Measurements from ENCODE around the gene WDR27.

The WDR27 gene

GRCh38 chr6:169424821-169425240 lies 277.0 kb downstream of the WDR27 start:
- Histone ChIP-seq H3F3A (ENCODE audit: insufficient read depth) (no peaks in the 10 kb centered on the region), H3K27ac (ENCODE audit: low read depth, low read length) (no peak overlapping the region), H2AFZ (ENCODE audit: low read depth, low read length, severe bottlenecking) (no peak overlapping the region), H3K9ac (ENCODE audit: low read length) (no peak overlapping the region), H3K4me3 (ENCODE audit: insufficient read depth, low read length, poor library complexity, severe bottlenecking) (no peak overlapping the region), H4K20me1 (ENCODE audit: low read depth, low read length) (no peaks in the 10 kb centered on the region), H3K9me3 (ENCODE audit: insufficient read depth, low read length) (no peaks in the 10 kb centered on the region), H3K4me2 (ENCODE audit: low read depth, low read length, poor library complexity, severe bottlenecking) (no peak overlapping the region), H3K9me2 (replicated peaks; ENCODE audit: insufficient read depth, low read length) (no peaks in the 10 kb centered on the region), H3K36me3 (ENCODE audit: low read length) (no peaks in the 10 kb centered on the region), H3K79me2 (ENCODE audit: insufficient read depth, low read length) (no peaks in the 10 kb centered on the region), H3K27me3 (ENCODE audit: low read length) (no peaks in the 10 kb centered on the region)
- TF ChIP-seq EZH2phosphoT487 (conservative IDR thresholded peaks at IDR 0.05; ENCODE audit: low read length) (no peak), CTCF (IDR thresholded peaks at IDR 0.05; ENCODE audit: insufficient read depth, low read length, poor library complexity, severe bottlenecking) (no peak)

- no peaks in the 10 kb centered on the region for H3K36me3 ChIP-seq (ENCODE audit: low read length)
- no peak overlapping the region for H3K4me3 ChIP-seq (ENCODE audit: insufficient read depth, low read length, poor library complexity, severe bottlenecking)
- no peaks in the 10 kb centered on the region for H3F3A ChIP-seq (ENCODE audit: insufficient read depth)
- no peak overlapping the region for H3K27ac ChIP-seq (ENCODE audit: low read depth, low read length)
- H3K79me2 ChIP-seq (ENCODE audit: insufficient read depth, low read length): no peaks in the 10 kb centered on the region
- no peak for TF ChIP-seq EZH2phosphoT487 (conservative IDR thresholded peaks at IDR 0.05; ENCODE audit: low read length)
- TF ChIP-seq CTCF (IDR thresholded peaks at IDR 0.05; ENCODE audit: insufficient read depth, low read length, poor library complexity, severe bottlenecking): no peak
- no peak overlapping the region for H3K9ac ChIP-seq (ENCODE audit: low read length)
- H3K9me3 ChIP-seq (ENCODE audit: insufficient read depth, low read length): no peaks in the 10 kb centered on the region
- no peak overlapping the region for H2AFZ ChIP-seq (ENCODE audit: low read depth, low read length, severe bottlenecking)
- H3K4me2 ChIP-seq (ENCODE audit: low read depth, low read length, poor library complexity, severe bottlenecking): no peak overlapping the region
- H3K27me3 ChIP-seq (ENCODE audit: low read length): no peaks in the 10 kb centered on the region
- H4K20me1 ChIP-seq (ENCODE audit: low read depth, low read length): no peaks in the 10 kb centered on the region
- no peaks in the 10 kb centered on the region for H3K9me2 ChIP-seq (replicated peaks; ENCODE audit: insufficient read depth, low read length)
Observed at GRCh38 chr6:169424149-169424804, 277.6 kb downstream of the WDR27 start.

GRCh38 chr6:169421586-169422264 lies 280.1 kb downstream of the WDR27 start:
- Histone ChIP-seq H2AFZ (ENCODE audit: low read depth, low read length, severe bottlenecking) (no peak overlapping the region), H3K27ac (ENCODE audit: low read depth, low read length) (no peak overlapping the region), H3K4me3 (ENCODE audit: insufficient read depth, low read length, poor library complexity, severe bottlenecking) (no peak overlapping the region), H3K9me3 (ENCODE audit: insufficient read depth, low read length) (no peaks in the 10 kb centered on the region), H3K9me2 (replicated peaks; ENCODE audit: insufficient read depth, low read length) (no peaks in the 10 kb centered on the region), H3K79me2 (ENCODE audit: insufficient read depth, low read length) (no peaks in the 10 kb centered on the region), H3K36me3 (ENCODE audit: low read length) (no peaks in the 10 kb centered on the region), H3K27me3 (ENCODE audit: low read length) (no peaks in the 10 kb centered on the region), H3K4me2 (ENCODE audit: low read depth, low read length, poor library complexity, severe bottlenecking) (no peak overlapping the region), H3F3A (ENCODE audit: insufficient read depth) (no peaks in the 10 kb centered on the region), H4K20me1 (ENCODE audit: low read depth, low read length) (no peaks in the 10 kb centered on the region), H3K9ac (ENCODE audit: low read length) (no peak overlapping the region)
- TF ChIP-seq EZH2phosphoT487 (conservative IDR thresholded peaks at IDR 0.05; ENCODE audit: low read length) (no peak), CTCF (IDR thresholded peaks at IDR 0.05; ENCODE audit: insufficient read depth, low read length, poor library complexity, severe bottlenecking) (no peak)
